Measurements from ENCODE around the gene ALKBH5. TPM values are rescaled to one million over a fixed set of nuclear protein-coding genes. Genes with fewer than 3 reads are reported as not detected.

Gene ALKBH5
- total and polyA plus RNA-seq, 2 experiments from 2014 or later = 81.9 to 161 TPM

GRCh38 chr17:18225642-18226283, 42.1 kb downstream of the ALKBH5 start:
- Histone ChIP-seq H3K9ac (peak overlapping the region; percentile 89), H3K4me1 (ENCODE audit: insufficient read depth) (peaks cover 17% of the 10 kb centered on the region), H3K4me3 (peak overlapping the region; percentile 100), H4K20me1 (ENCODE audit: insufficient read depth) (no peaks in the 10 kb centered on the region), H3K79me2 (ENCODE audit: insufficient read depth) (peaks cover 47% of the 10 kb centered on the region), H3K27me3 (replicated peaks; ENCODE audit: insufficient read depth) (no peaks in the 10 kb centered on the region), H3K4me2 (ENCODE audit: unreplicated experiment) (peak overlapping the region; percentile 100), H3K9me3 (ENCODE audit: low read depth) (no peaks in the 10 kb centered on the region), H3K36me3 (ENCODE audit: low read depth) (no peaks in the 10 kb centered on the region), H3F3A (ENCODE audit: insufficient read depth) (peaks cover 5% of the 10 kb centered on the region), H3K27ac (peak overlapping the region; percentile 35; the same call in 1 of the 2 replicates), H3K9me2 (ENCODE audit: insufficient read depth) (no peaks in the 10 kb centered on the region), H2AFZ (peak overlapping the region; percentile 93)
- in situ Hi-C loops (cut with MboI) = no loop called here
- WGBS, 2 experiments (ENCODE audit: low coverage in 1 of 2, low lambda C conversion rate in 2 of 2, missing lambda C conversion rate in 2 of 2) = 1% methylated on average over 18 to 23 of the region's 57 CpGs
- TF ChIP-seq EZH2phosphoT487 (IDR thresholded peaks at IDR 0.05; ENCODE audit: insufficient read depth, low read depth) = no peak
- TF ChIP-seq EZH2 (IDR thresholded peaks at IDR 0.05; ENCODE audit: insufficient read depth, poor library complexity, severe bottlenecking) = no peak
- no peak for DNase-seq

DNA sequence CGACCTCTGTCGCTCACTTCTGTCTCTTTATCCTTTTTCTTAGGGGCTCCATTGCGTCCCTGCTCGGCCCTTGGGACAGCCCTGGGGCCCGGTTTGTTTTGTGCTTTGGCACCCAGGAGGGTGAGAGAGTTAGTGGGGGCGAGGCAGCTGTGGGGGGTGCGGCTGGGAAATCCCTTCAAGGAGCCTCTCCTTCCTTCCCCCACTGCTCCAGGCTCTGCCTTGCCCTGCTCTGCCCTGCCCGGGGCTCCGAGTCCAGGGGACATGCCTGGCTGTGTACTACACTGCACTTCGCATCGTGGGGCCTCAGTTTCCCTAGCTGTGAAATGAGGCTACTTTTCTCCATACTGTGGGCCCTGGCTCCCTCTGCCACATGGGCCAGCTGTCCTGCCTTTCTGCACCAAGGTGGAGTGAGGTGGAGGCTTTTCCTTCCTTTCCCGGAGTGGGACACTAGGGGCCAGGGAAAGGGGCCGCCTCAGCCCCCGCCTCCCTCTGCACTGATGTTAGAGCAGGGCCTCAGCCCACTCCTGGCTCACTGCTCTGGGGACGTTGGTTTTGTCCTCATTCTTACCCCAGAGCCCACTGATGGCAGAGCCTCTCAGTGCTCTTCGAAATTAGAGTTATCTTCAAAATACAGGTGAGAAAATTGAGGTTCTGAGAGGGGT, 42.8 kb downstream of the ALKBH5 start:
- H3K9me2 ChIP-seq (ENCODE audit: insufficient read depth) = no peaks in the 10 kb centered on the region
- 17 to 19% methylated on average over 13 to 16 of the region's 16 CpGs for WGBS, 2 experiments (ENCODE audit: low coverage in 1 of 2, low lambda C conversion rate in 2 of 2, missing lambda C conversion rate in 2 of 2)
- in situ Hi-C loops (cut with MboI) = no loop called here
- H3K36me3 ChIP-seq (ENCODE audit: low read depth) = no peaks in the 10 kb centered on the region
- no peaks in the 10 kb centered on the region for H3K9me3 ChIP-seq (ENCODE audit: low read depth)
- peak overlapping the region; percentile 89 for H3K9ac ChIP-seq
- H3K27ac ChIP-seq = peak overlapping the region; percentile 35; the same call in 1 of the 2 replicates
- no peaks in the 10 kb centered on the region for H3K27me3 ChIP-seq (replicated peaks; ENCODE audit: insufficient read depth)
- DNase-seq = peak; percentile 49
- no peaks in the 10 kb centered on the region for H4K20me1 ChIP-seq (ENCODE audit: insufficient read depth)
- no peak for TF ChIP-seq EZH2phosphoT487 (IDR thresholded peaks at IDR 0.05; ENCODE audit: insufficient read depth, low read depth)
- no peak for TF ChIP-seq EZH2 (IDR thresholded peaks at IDR 0.05; ENCODE audit: insufficient read depth, poor library complexity, severe bottlenecking)
- H3K4me1 ChIP-seq (ENCODE audit: insufficient read depth) = peaks cover 10% of the 10 kb centered on the region; the same call in 1 of the 2 replicates
- peaks cover 53% of the 10 kb centered on the region for H3K79me2 ChIP-seq (ENCODE audit: insufficient read depth)
- H3K4me3 ChIP-seq = peak overlapping the region; percentile 100
- H2AFZ ChIP-seq = peak overlapping the region; percentile 93
- H3F3A ChIP-seq (ENCODE audit: insufficient read depth) = peaks cover 1% of the 10 kb centered on the region
- peak overlapping the region; percentile 100 for H3K4me2 ChIP-seq (ENCODE audit: unreplicated experiment)

- no peak overlapping the region for H3K4me2 ChIP-seq (ENCODE audit: unreplicated experiment)
- peaks cover 55% of the 10 kb centered on the region for H3K79me2 ChIP-seq (ENCODE audit: insufficient read depth)
- no peaks in the 10 kb centered on the region for H3K27me3 ChIP-seq (replicated peaks; ENCODE audit: insufficient read depth)
These were observed 44.0 kb downstream of the ALKBH5 start for GRCh38 chr17:18227635-18228034.

DNA sequence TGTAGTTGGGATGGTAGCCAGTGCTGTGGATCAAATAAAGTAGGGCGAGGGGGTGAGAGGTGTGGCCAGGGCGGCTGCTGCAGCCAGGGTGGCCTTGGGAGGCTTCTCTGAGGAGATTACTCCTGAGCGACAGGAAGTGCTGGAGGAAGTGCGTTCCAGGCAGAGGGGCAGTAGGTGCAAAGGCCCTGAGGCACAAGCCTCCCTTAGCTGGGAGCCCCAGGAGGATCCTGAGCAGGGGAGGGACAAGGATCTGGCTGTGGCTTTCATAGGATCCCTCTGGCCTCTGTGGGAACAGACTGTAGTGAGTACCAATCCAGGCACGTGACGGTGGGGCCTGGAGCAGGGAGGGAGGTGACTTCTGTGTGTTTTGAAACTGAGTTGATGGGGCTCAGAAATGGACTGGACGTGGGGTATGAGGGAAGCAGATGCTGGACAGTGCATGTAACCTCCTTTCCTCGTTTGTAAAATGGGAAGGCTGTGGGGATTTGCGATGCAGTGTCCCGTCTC, 44.6 kb downstream of the ALKBH5 start:
- H3K9me2 ChIP-seq (ENCODE audit: insufficient read depth) = no peaks in the 10 kb centered on the region
- H2AFZ ChIP-seq = no peak overlapping the region
- no peak overlapping the region for H3K4me3 ChIP-seq
- H3K79me2 ChIP-seq (ENCODE audit: insufficient read depth) = peaks cover 55% of the 10 kb centered on the region
- no peak for DNase-seq
- 85% methylated on average over 10 of the region's 10 CpGs for WGBS, 2 experiments (ENCODE audit: low coverage in 1 of 2, low lambda C conversion rate in 2 of 2, missing lambda C conversion rate in 2 of 2)
- TF ChIP-seq EZH2phosphoT487 (IDR thresholded peaks at IDR 0.05; ENCODE audit: insufficient read depth, low read depth) (no peak), EZH2 (IDR thresholded peaks at IDR 0.05; ENCODE audit: insufficient read depth, poor library complexity, severe bottlenecking) (no peak)
- H3K36me3 ChIP-seq (ENCODE audit: low read depth) = no peaks in the 10 kb centered on the region
- H3K9me3 ChIP-seq (ENCODE audit: low read depth) = no peaks in the 10 kb centered on the region
- no peaks in the 10 kb centered on the region for H3F3A ChIP-seq (ENCODE audit: insufficient read depth)
- peaks cover 10% of the 10 kb centered on the region; the same call in 1 of the 2 replicates for H3K4me1 ChIP-seq (ENCODE audit: insufficient read depth)
- no peak overlapping the region for H3K27ac ChIP-seq
- H4K20me1 ChIP-seq (ENCODE audit: insufficient read depth) = no peaks in the 10 kb centered on the region
- no peaks in the 10 kb centered on the region for H3K27me3 ChIP-seq (replicated peaks; ENCODE audit: insufficient read depth)
- no peak overlapping the region for H3K9ac ChIP-seq
- no peak overlapping the region for H3K4me2 ChIP-seq (ENCODE audit: unreplicated experiment)
- in situ Hi-C loops (cut with MboI) = no loop called here

More at GRCh38 chr17:18227635-18228034, 44.0 kb downstream of the ALKBH5 start:
- Histone ChIP-seq H3K4me1 (ENCODE audit: insufficient read depth) (peaks cover 10% of the 10 kb centered on the region; the same call in 1 of the 2 replicates), H3K9me3 (ENCODE audit: low read depth) (no peaks in the 10 kb centered on the region), H3K9ac (no peak overlapping the region), H3F3A (ENCODE audit: insufficient read depth) (no peaks in the 10 kb centered on the region), H3K36me3 (ENCODE audit: low read depth) (no peaks in the 10 kb centered on the region), H4K20me1 (ENCODE audit: insufficient read depth) (no peaks in the 10 kb centered on the region), H3K4me3 (no peak overlapping the region), H3K9me2 (ENCODE audit: insufficient read depth) (no peaks in the 10 kb centered on the region), H2AFZ (no peak overlapping the region), H3K27ac (no peak overlapping the region)
- TF ChIP-seq EZH2phosphoT487 (IDR thresholded peaks at IDR 0.05; ENCODE audit: insufficient read depth, low read depth) (no peak), EZH2 (IDR thresholded peaks at IDR 0.05; ENCODE audit: insufficient read depth, poor library complexity, severe bottlenecking) (no peak)
- in situ Hi-C loops (cut with MboI) = no loop called here
- WGBS, 2 experiments (ENCODE audit: low coverage in 1 of 2, low lambda C conversion rate in 2 of 2, missing lambda C conversion rate in 2 of 2) = 96 to 97% methylated on average over 5 of the region's 5 CpGs
- DNase-seq = no peak

Measured in GM23248 (cell line).